ENCODE data around the gene OPRM1. TPM values are rescaled to one million over a fixed set of nuclear protein-coding genes. Genes with fewer than 3 reads are reported as not detected.
"Not testable (repeated sequence)": the region's sequence is repeated elsewhere in the genome, so short reads cannot be mapped to it uniquely, and the experiment has no call there.

OPRM1 gene
- total RNA-seq, 1 experiment from 2014 or later = not detected

- intact Hi-C loops (cut with micrococcal nuclease; ENCODE audit: unreplicated experiment) = no loop called here
- Mint-ChIP-seq H3K9me3 (ENCODE audit: unreplicated experiment) (no peaks in the 10 kb centered on the region), H3K27ac (ENCODE audit: unreplicated experiment) (no peak overlapping the region), H3K27me3 (ENCODE audit: insufficient read depth, unreplicated experiment) (peaks cover 4% of the 10 kb centered on the region), H3K4me1 (ENCODE audit: low read depth, unreplicated experiment) (no peaks in the 10 kb centered on the region), H3K4me3 (ENCODE audit: unreplicated experiment) (no peak overlapping the region), H3K36me3 (ENCODE audit: insufficient read depth, unreplicated experiment) (no peaks in the 10 kb centered on the region)
- Histone ChIP-seq H3K27me3 (replicated peaks; ENCODE audit: control insufficient read depth, insufficient read depth, low read length) (no peaks in the 10 kb centered on the region), H3K36me3 (ENCODE audit: control insufficient read depth, insufficient read depth, low read length) (no peaks in the 10 kb centered on the region), H3K4me3 (ENCODE audit: low read depth, low read length) (no peak overlapping the region), H3K4me1 (no peaks in the 10 kb centered on the region), H3K9me3 (no peaks in the 10 kb centered on the region)
- DNase-seq = no peak
- ChIA-PET POLR2A (no interaction called here), CTCF (no interaction called here)
- TF ChIP-seq CTCF (IDR thresholded peaks at IDR 0.05; ENCODE audit: insufficient read depth in 1 of 2, low read depth in 1 of 2, low read length in 1 of 2, severe bottlenecking in 1 of 2, unreplicated experiment in 1 of 2) = no peak
- BruUV-seq (replicated peaks) = no TSS peak
Observed at GRCh38 chr6:154070657-154071056, 31.6 kb downstream of the OPRM1 start.

- BruUV-seq (replicated peaks) = no TSS peak
- TF ChIP-seq CTCF (IDR thresholded peaks at IDR 0.05; ENCODE audit: insufficient read depth in 1 of 2, low read depth in 1 of 2, low read length in 1 of 2, severe bottlenecking in 1 of 2, unreplicated experiment in 1 of 2) = no peak
- Histone ChIP-seq H3K4me3 (ENCODE audit: low read depth, low read length) (no peak overlapping the region), H3K36me3 (ENCODE audit: control insufficient read depth, insufficient read depth, low read length) (no peaks in the 10 kb centered on the region), H3K9me3 (no peaks in the 10 kb centered on the region), H3K4me1 (no peaks in the 10 kb centered on the region), H3K27me3 (replicated peaks; ENCODE audit: control insufficient read depth, insufficient read depth, low read length) (no peaks in the 10 kb centered on the region)
- Mint-ChIP-seq H3K9me3 (ENCODE audit: unreplicated experiment) (no peaks in the 10 kb centered on the region), H3K27ac (ENCODE audit: unreplicated experiment) (no peak overlapping the region), H3K4me1 (ENCODE audit: low read depth, unreplicated experiment) (no peaks in the 10 kb centered on the region), H3K4me3 (ENCODE audit: unreplicated experiment) (no peak overlapping the region), H3K27me3 (ENCODE audit: insufficient read depth, unreplicated experiment) (peaks cover 4% of the 10 kb centered on the region), H3K36me3 (ENCODE audit: insufficient read depth, unreplicated experiment) (no peaks in the 10 kb centered on the region)
- ChIA-PET CTCF (no interaction called here), POLR2A (no interaction called here)
- intact Hi-C loops (cut with micrococcal nuclease; ENCODE audit: unreplicated experiment) = no loop called here
- DNase-seq = no peak
Observed at GRCh38 chr6:154071236-154071635, 32.2 kb downstream of the OPRM1 start.

GRCh38 chr6:154071711-154072110, 32.7 kb downstream of the OPRM1 start:
- Mint-ChIP-seq H3K27me3 (ENCODE audit: insufficient read depth, unreplicated experiment) (peaks cover 4% of the 10 kb centered on the region), H3K9me3 (ENCODE audit: unreplicated experiment) (no peaks in the 10 kb centered on the region), H3K4me3 (ENCODE audit: unreplicated experiment) (no peak overlapping the region), H3K27ac (ENCODE audit: unreplicated experiment) (no peak overlapping the region), H3K4me1 (ENCODE audit: low read depth, unreplicated experiment) (no peaks in the 10 kb centered on the region), H3K36me3 (ENCODE audit: insufficient read depth, unreplicated experiment) (no peaks in the 10 kb centered on the region)
- ChIA-PET CTCF (no interaction called here), POLR2A (no interaction called here)
- Histone ChIP-seq H3K27me3 (replicated peaks; ENCODE audit: control insufficient read depth, insufficient read depth, low read length) (no peaks in the 10 kb centered on the region), H3K4me1 (no peaks in the 10 kb centered on the region), H3K9me3 (no peaks in the 10 kb centered on the region), H3K36me3 (ENCODE audit: control insufficient read depth, insufficient read depth, low read length) (no peaks in the 10 kb centered on the region), H3K4me3 (ENCODE audit: low read depth, low read length) (no peak overlapping the region)
- BruUV-seq (replicated peaks) = no TSS peak
- DNase-seq = no peak
- intact Hi-C loops (cut with micrococcal nuclease; ENCODE audit: unreplicated experiment) = no loop called here
- TF ChIP-seq CTCF (IDR thresholded peaks at IDR 0.05; ENCODE audit: insufficient read depth in 1 of 2, low read depth in 1 of 2, low read length in 1 of 2, severe bottlenecking in 1 of 2, unreplicated experiment in 1 of 2) = no peak

GRCh38 chr6:154078596-154078995, 39.6 kb downstream of the OPRM1 start:
- H3K4me3 ChIP-seq (ENCODE audit: low read depth, low read length); H3K9me3 ChIP-seq; H3K9me3 Mint-ChIP-seq (ENCODE audit: unreplicated experiment); H3K4me1 Mint-ChIP-seq (ENCODE audit: low read depth, unreplicated experiment); H3K4me3 Mint-ChIP-seq (ENCODE audit: unreplicated experiment); DNase-seq; H3K36me3 ChIP-seq (ENCODE audit: control insufficient read depth, insufficient read depth, low read length); H3K36me3 Mint-ChIP-seq (ENCODE audit: insufficient read depth, unreplicated experiment); BruUV-seq (replicated peaks); H3K4me1 ChIP-seq; intact Hi-C loops (cut with micrococcal nuclease; ENCODE audit: unreplicated experiment); POLR2A ChIA-PET; CTCF ChIA-PET; H3K27me3 ChIP-seq (replicated peaks; ENCODE audit: control insufficient read depth, insufficient read depth, low read length); H3K27ac Mint-ChIP-seq (ENCODE audit: unreplicated experiment): not testable (repeated sequence)
- H3K27me3 Mint-ChIP-seq (ENCODE audit: insufficient read depth, unreplicated experiment) = peaks cover 13% of the 10 kb centered on the region

All from Caco-2 (cell line).